GM10266 (cell line): ENCODE data around the gene P3H2.

Experiments used
- DNase-seq: peaks from one replicate; pipeline ENCODE4 v3.0.0; 2012; ENCODE audit errors: extremely low spot score
- TF ChIP-seq, protein P1 (sequence below): IDR thresholded peaks from 2 replicates; pipeline ENCODE4 v1.5.1; 2012; ENCODE audit warnings: mild to moderate bottlenecking, low read depth; ENCODE audit not compliant: control insufficient read depth, insufficient read depth; ENCODE audit errors: missing control alignments

Gene P3H2

DNA sequence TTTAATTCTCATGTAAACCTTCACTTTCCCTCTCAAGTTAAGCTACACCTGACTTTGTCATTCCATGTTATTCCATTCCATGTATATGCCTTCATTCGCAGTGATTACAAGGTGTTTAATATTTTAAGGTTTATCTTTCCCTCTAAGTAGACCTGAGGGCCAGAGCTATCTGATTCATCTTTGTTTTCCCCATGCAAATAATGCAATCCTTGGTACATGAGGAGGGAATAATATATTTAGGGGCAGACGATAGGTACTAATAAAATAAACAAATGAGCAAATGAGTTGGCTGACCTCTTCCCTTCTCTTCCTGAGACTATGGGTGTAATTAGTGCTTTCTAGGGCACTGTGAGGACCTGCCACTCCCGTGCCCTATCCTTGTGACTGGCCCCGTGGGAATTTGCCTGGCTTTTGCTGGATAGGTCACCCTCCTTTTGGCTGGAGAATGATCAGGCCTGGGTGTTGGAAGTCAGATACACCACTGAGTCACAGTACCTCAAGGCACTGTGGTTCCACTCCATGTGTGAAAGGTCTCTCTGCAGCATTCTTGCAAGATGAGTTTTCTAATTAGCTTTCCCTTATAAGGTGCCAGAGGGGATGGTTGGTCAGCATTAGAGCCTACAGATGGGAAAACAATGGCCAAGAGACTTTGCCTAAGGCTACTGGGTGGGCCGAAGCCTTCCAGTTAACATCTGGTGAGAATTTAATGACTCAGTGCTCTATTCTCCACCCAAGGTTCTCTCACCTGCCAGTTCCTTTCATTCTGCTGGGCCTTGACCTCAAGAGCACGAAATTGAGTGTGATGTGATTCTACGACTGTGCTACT lies 183.2 kb downstream of the P3H2 start:
- TF ChIP-seq, protein P1, sequence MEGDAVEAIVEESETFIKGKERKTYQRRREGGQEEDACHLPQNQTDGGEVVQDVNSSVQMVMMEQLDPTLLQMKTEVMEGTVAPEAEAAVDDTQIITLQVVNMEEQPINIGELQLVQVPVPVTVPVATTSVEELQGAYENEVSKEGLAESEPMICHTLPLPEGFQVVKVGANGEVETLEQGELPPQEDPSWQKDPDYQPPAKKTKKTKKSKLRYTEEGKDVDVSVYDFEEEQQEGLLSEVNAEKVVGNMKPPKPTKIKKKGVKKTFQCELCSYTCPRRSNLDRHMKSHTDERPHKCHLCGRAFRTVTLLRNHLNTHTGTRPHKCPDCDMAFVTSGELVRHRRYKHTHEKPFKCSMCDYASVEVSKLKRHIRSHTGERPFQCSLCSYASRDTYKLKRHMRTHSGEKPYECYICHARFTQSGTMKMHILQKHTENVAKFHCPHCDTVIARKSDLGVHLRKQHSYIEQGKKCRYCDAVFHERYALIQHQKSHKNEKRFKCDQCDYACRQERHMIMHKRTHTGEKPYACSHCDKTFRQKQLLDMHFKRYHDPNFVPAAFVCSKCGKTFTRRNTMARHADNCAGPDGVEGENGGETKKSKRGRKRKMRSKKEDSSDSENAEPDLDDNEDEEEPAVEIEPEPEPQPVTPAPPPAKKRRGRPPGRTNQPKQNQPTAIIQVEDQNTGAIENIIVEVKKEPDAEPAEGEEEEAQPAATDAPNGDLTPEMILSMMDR = no peak
- DNase-seq = no peak

DNA sequence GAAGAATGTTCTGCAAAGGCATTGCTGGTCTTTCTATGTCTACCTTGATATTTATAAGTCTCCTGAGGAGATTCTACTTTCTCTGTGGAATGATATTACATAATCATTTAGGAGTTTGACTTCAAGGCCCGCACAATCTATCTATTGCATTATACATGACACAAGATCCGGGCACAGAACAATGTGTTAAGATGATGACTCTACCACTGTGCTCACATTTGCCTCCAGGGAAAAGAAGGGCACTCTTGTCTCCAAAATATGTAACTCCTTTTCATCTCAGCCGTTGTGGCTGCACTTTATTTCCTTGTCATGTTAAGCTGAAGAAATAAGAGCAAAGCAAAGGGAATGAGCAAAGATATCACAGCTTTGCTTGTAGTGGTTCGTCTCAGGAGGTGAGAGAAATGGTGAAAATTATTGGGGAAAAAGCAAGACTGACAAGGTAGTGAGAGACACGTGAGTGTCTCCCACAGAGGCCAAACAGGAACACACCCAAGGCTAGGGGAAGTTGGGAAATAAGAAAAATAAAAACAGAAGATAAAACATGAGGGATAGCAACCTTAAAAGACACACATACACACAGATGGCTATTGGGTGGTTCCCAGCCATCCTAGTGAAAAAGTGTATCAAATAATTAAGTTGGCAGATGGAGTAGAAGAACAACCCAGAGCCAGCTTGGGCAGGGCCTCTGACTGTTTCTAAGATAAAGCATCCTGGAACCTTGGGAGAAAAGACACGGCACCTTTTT lies 184.3 kb downstream of the P3H2 start:
- no peak for DNase-seq
- TF ChIP-seq, protein P1 = no peak

DNA sequence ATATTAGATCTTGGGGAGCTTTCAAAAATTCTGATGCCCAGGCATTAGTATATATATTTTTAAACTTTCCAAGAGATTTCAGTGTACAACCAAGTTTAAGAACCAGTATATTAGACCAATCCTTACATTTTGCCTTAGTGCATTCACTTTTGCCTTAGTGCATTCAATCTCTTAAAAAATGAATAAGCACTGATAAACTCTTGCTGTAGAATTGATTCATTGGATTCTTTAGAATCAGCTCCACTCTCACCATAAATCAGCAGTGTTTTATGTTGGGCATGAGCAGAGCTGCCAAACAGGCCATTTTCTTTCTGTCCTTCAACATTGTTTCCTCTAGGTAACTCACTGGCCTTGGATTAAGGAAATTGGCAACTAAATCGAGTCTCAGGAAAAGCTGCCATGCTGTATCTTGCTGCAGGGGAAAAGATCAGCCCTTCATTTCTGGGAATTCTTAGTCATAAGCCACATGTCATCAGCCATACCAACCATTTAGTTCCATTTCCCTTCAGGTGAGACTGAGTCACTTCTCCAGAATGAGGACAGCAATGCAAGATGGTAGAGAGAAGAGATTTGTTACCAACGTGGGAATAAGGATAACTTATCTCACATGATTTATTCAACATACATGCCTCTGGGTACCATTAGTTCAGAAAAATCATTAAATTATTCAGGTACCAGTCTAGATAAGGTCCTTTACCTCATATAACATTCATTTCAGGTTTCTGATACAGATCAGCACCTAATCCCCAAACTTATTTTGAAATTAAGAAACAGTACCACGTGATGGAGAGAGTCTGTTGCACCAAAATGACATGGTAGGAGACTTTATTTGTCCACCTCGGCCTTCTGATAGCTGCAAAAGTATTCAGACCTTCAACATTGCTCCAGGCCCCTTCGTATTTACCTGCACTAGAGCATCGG lies 192.5 kb downstream of the P3H2 start:
- TF ChIP-seq, protein P1 = no peak
- DNase-seq = no peak

DNA sequence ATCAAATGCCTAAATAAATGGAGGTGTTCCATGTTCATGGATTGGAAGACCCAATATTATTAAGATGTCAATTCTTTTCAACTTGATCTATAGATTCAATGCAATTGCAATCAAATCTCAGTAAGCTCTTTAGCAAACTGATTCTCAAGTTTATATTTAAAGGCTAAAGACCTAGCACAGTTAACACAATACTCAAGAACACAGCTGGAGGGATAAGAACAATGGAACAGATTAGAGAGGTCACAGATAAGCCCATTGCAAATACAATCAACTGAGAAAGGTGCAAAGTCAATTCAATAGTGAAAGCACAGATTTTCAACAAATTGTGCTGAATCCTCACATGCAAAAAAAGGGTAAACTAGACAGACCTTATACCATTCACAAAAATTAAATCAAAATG lies 198.9 kb downstream of the P3H2 start:
- DNase-seq = no peak
- TF ChIP-seq, protein P1 = no peak

DNA sequence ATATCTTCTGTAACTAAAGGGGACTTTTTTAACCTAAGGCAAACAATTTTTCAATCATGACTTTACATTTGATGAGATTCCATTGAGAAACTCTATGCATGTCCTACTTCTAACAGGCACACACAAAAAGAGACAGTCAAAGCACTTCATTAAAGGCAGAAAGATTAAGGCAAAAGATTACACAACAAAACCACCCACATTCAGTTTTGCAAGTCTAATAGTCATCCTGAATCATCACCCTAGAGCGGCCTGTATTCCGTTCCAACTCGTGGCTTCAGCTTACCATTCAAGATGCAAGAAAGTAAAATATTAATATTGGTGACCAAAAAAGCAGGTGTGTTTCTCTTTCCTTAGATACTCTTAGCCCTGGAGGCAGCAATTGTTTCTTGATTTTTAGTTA lies 205.9 kb downstream of the P3H2 start:
- no peak for DNase-seq

DNA sequence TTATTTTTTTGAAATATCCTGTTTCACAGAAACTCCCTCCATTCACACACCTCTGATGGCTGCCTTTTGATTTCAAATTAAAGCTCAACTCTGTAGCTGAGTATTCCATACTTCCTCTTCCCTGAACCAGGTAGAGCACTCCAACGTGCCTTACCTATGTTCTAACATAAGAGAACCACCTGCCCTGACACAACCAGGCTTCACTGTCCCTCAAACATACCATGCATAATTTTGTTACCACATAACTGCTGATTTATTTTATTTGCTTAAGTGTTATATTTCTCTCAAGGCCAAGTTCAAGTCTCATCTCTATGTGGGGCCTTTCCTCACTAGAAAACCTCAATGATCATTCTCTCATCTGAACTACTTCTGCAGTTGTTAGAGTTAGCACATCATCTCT lies 209.7 kb downstream of the P3H2 start:
- TF ChIP-seq, protein P1 = no peak

More for the DNA sequence above, 205.9 kb downstream of the P3H2 start:
- TF ChIP-seq, protein P1 = no peak

DNA sequence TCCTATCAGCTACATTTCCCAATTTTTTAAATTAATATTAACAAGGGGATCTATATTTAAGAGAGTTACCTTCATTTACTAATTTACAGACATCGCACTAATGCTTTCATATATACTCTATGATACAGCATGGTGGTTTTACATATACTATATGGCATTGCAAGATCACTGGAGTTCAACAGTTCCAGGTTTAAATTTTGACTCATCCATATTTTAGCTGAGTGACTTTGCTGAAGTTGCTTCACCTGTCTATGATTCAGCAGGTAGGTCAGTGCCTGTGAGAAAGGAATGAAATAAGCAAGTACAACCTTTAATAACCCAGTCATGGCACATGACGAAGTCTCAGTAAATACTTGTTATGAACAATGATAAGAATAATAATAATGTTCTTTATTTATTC lies 211.1 kb downstream of the P3H2 start:
- TF ChIP-seq, protein P1 = no peak
- DNase-seq = no peak

More for the DNA sequence above, 209.7 kb downstream of the P3H2 start:
- DNase-seq = no peak
